WERI-Rb-1 (cell line): ENCODE measurements around the gene FANK1.

Experiments
- DNase-seq: peaks from one replicate; pipeline ENCODE4 v3.0.0-alpha.2; 2020
- H3K27ac ChIP-seq: fragments of 250-450 bp; sonication (Bioruptor Pico); 2 replicates; pipeline ENCODE4 v1.5.1; 2020; ENCODE audit warnings: mild to moderate bottlenecking, moderate library complexity
- H3K27me3 ChIP-seq: fragments of 250-450 bp; sonication (Bioruptor Pico); 2 replicates; pipeline ENCODE4 v1.5.1; 2021; ENCODE audit warnings: mild to moderate bottlenecking, low read depth, moderate library complexity; ENCODE audit not compliant: insufficient read depth, severe bottlenecking
- H3K36me3 ChIP-seq: fragments of 250-450 bp; sonication (Bioruptor Pico); 2 replicates; pipeline ENCODE4 v1.5.1; 2020; ENCODE audit warnings: mild to moderate bottlenecking, moderate library complexity
- H3K4me3 ChIP-seq: 2 replicates; pipeline ENCODE4 v1.5.1; 2011; ENCODE audit warnings: low read depth, mild to moderate bottlenecking, control low read depth, low read length
- H3K9me3 ChIP-seq: fragments of 250-450 bp; sonication (Bioruptor Pico); 2 replicates; pipeline ENCODE4 v1.5.1; 2021; ENCODE audit warnings: mild to moderate bottlenecking, moderate library complexity; ENCODE audit not compliant: severe bottlenecking
- TF ChIP-seq, protein P1 (sequence below): IDR thresholded peaks from 2 replicates; pipeline ENCODE4 v1.5.1; 2011; ENCODE audit warnings: low read depth, mild to moderate bottlenecking, control low read depth, inconsistent platforms, low read length

Gene FANK1

DNA sequence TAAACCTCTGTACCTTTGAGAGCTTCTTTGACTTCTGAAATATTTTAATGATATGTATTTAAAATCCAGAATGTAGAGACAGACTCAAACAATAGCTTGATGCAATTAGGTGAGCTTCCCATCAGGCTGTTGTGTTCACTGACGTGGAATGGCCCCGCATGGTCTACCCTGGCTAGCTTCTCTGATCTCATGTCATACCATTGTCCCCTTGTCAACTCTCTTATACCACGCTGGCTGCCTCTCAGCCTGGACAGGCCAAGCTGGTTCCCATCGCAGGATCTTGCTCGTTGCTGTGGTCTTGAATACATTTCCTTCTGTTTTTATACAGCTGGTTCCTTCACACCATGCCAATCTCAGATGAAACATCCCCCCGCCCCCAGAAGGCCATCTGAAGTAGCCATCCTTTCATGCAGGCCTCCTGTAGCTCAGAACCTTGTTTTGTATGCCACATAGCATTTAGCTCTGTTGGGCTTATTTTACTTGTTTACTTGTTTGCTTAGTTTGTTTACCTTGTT, 84.2 kb downstream of the FANK1 start:
- no peaks in the 10 kb centered on the region for H3K27me3 ChIP-seq
- no peak for DNase-seq
- H3K27ac ChIP-seq = no peak overlapping the region
- no peak overlapping the region for H3K4me3 ChIP-seq
- no peaks in the 10 kb centered on the region for H3K9me3 ChIP-seq
- TF ChIP-seq, protein P1, sequence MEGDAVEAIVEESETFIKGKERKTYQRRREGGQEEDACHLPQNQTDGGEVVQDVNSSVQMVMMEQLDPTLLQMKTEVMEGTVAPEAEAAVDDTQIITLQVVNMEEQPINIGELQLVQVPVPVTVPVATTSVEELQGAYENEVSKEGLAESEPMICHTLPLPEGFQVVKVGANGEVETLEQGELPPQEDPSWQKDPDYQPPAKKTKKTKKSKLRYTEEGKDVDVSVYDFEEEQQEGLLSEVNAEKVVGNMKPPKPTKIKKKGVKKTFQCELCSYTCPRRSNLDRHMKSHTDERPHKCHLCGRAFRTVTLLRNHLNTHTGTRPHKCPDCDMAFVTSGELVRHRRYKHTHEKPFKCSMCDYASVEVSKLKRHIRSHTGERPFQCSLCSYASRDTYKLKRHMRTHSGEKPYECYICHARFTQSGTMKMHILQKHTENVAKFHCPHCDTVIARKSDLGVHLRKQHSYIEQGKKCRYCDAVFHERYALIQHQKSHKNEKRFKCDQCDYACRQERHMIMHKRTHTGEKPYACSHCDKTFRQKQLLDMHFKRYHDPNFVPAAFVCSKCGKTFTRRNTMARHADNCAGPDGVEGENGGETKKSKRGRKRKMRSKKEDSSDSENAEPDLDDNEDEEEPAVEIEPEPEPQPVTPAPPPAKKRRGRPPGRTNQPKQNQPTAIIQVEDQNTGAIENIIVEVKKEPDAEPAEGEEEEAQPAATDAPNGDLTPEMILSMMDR = no peak
- no peaks in the 10 kb centered on the region for H3K36me3 ChIP-seq

DNA sequence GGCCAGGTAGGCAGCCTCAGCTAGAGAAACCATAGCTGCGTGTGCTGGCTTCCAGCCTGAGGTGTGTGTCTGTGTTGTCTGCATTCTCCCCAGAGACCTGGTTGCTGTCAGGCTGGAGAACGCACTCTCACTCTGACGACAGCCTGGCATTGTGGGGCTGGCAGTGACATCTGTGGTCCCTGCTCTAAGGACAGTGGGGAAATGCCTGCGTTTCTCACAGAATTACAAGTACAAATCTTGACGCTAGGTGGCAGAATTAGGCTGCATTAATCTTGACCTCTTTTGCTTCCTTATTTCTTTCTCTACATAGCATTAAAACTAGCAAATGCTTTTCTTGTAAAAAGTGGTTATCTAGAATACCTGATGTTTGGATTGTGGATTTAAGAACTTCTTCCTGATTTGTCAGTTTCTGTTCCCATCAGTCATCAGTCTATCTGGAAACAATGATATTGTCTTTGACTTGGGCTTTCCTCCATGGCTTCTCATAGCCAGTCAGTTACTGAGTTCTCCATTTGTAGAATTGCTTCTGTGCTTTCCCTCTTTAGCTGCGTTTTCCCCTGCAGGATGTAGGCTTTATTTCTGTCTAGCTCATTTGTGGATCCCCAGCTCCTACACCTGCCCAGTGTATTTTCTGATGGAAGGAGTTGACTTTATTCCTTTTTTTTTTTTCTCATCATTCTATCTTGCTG, 86.0 kb downstream of the FANK1 start:
- TF ChIP-seq, protein P1 = peak; percentile 40; the same call in 1 of the 2 replicates
- H3K27me3 ChIP-seq = no peaks in the 10 kb centered on the region
- DNase-seq = peak; percentile 32
- no peaks in the 10 kb centered on the region for H3K9me3 ChIP-seq
- H3K27ac ChIP-seq = no peak overlapping the region
- no peak overlapping the region for H3K4me3 ChIP-seq
- no peaks in the 10 kb centered on the region for H3K36me3 ChIP-seq

DNA sequence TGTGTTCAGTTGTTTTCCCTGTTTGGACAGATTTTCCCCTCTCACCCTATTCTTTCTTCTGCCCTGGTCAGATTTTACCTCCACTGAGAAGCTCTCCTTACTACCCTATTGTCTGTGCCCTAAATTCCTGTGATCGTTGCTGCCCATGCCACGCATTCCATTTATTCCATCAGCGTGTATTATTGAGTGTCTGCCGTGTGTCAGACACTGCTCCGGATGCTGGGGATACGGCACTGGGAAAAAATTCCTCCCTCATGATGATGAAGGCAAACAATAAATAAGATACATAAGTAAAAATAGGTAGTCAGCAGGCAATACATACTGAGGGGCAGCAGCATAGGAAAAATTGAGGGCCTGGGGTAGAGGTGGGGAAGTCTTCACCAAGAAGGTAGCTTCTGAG, 86.8 kb downstream of the FANK1 start:
- Histone ChIP-seq H3K4me3 (no peak overlapping the region), H3K27me3 (no peaks in the 10 kb centered on the region), H3K27ac (no peak overlapping the region), H3K36me3 (no peaks in the 10 kb centered on the region), H3K9me3 (no peaks in the 10 kb centered on the region)
- no peak for DNase-seq
- TF ChIP-seq, protein P1 = no peak

DNA sequence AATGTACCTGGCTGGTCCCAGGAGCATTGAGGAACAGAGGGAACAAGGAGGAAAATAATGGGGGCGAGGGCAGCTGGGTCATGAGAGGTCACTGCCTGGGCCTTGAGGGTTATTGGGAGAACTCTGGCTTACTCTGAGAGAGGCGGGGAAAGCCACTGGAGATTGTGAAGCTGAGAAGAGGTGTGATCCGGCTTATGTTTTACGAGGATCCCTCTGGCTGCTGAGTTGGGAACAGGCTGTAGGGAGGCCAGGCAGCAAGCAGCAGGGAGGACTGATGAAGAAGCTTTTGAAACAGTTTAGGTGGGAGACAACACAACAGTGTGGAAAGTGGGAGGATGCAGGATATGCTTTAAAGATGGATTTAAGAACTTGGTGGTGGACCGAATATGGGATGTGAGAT, 87.3 kb downstream of the FANK1 start:
- Histone ChIP-seq H3K27me3 (no peaks in the 10 kb centered on the region), H3K27ac (no peak overlapping the region), H3K9me3 (no peaks in the 10 kb centered on the region), H3K4me3 (no peak overlapping the region), H3K36me3 (no peaks in the 10 kb centered on the region)
- DNase-seq = peak; percentile 45
- TF ChIP-seq, protein P1 = peak; percentile 30; the same call in 1 of the 2 replicates

DNA sequence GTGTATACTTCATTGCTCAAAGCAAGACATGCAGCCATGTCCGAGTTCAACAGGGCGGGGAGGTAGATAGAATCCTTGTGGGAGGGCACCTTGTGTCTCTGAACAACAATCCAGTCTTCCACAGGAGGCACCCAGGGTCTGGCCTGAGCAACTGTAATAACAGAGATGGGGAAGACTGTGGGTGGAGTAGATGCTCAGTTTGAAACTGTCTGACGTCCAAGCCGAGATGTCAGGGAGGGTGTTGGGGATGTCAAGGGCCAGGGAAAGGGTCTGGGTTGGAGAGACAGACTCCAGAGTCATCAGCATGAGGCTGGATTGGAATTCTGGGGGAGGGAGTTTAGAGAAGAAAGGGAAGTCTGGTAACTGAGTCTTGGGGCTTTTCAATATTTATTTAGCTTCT, 88.0 kb downstream of the FANK1 start:
- Histone ChIP-seq H3K9me3 (no peaks in the 10 kb centered on the region), H3K36me3 (no peaks in the 10 kb centered on the region), H3K27ac (no peak overlapping the region), H3K27me3 (no peaks in the 10 kb centered on the region), H3K4me3 (no peak overlapping the region)
- DNase-seq = no peak
- TF ChIP-seq, protein P1 = no peak
